Smooth muscle cell of the brain vasculature (primary cell): ENCODE results near the gene STK38.
"Not testable (repeated sequence)": the region's sequence is repeated elsewhere in the genome, so short reads cannot be mapped to it uniquely, and the experiment has no call there.

Experiments used
- DNase-seq: peaks from one replicate; pipeline ENCODE4 v3.0.0-alpha.2; 2012; ENCODE audit warnings: low read depth, low spot score

The STK38 gene

DNA sequence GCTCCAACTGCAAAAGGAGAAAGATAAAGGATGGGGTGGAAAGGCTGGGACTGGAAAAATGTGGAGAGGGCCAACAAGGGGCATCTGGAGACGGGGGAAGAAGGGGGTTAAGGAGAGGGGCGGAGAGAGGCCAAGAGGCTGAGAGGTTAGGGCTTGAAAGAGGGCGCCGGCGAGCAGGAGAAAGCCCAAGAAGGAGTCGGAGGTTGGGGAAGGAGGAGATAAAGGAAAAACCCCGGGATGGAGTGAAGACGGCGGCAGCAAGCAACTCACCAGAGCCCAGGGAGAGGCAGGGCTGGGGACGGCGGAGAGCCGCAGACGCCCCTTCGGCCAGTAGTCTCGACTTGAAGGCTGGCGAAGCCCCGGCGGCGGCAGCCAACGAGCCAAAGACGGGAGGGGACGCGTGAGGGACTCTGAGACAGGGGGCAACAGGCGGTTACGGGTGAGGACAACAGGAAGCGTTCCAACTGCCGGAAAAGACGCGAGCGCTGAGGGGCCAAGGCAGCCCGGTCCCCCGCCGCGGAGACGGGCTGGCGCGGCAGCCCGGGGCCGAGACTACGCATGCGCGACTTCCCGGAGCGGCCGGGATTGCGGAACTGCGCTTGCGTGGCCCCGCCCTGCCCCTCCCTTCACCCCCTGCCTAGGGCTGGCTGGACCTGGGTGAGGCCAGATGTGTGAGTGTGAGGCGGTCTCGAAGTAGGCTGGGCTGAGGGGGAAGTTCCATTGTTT lies at the start of gene STK38:
Gene STK38, minus strand, starts transcription at position 560 of the 726 bp plus-strand sequence. CDS start 7,277 bp downstream, outside the sequence.
- peak; percentile 65 for DNase-seq

DNA sequence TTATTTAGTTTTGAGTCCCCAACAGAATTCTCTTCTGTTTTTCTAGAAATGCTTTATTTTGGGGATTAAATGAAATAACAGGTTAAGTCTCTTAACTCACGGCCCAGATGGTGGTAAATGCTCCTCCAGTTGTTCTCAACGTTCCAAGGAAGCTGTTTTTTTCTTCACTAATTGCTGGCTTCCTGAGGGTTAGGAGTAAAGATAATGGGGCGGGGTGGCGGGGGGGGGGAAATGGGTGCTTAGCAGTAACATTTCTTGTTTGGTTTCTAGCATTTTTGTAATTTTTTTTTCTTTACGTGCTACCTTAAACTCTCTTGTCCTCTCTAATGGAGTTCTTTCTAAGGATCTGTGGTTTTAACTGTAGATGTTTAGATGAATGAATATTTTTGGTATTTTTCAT lies 49.1 kb upstream of the STK38 start:
- DNase-seq = no peak

DNA sequence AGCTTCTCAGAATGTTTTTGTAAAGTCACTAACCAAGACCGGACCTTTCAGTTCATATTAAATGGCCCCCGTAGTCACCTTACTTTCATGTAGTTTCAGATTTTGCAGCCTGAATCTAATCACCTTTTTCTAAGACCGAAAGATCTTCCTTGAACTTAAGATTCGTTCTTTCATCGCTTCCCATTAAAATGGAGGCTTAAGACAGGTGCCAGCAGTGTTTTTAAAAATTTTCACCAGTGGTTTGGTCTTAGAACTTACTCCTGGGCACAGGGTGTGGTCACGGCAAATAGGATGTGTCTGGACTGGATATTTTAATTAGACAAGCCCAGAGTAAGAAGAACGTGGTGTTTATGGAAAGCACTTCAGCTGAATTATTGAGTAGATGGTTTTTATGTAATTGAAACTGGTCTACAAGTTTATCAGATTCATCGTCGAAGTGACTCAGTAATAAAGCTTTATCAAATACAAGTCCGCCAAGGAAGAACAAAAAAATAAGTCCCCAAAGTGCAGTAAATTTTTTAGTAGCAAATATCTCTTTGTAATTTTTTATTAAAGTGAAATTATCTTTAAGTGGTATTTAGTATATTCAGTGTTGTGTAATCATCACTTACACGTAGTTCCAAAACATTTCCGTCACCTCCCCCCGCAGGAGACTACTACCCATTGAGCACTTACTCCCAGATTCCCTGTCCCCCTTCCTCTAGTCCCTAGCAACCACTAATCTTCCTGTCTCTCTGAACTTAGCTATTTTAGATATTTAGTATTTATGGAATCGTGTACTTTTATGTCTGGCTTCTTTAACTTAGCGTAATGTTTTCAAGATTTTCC lies 47.8 kb upstream of the STK38 start:
- no peak for DNase-seq

DNA sequence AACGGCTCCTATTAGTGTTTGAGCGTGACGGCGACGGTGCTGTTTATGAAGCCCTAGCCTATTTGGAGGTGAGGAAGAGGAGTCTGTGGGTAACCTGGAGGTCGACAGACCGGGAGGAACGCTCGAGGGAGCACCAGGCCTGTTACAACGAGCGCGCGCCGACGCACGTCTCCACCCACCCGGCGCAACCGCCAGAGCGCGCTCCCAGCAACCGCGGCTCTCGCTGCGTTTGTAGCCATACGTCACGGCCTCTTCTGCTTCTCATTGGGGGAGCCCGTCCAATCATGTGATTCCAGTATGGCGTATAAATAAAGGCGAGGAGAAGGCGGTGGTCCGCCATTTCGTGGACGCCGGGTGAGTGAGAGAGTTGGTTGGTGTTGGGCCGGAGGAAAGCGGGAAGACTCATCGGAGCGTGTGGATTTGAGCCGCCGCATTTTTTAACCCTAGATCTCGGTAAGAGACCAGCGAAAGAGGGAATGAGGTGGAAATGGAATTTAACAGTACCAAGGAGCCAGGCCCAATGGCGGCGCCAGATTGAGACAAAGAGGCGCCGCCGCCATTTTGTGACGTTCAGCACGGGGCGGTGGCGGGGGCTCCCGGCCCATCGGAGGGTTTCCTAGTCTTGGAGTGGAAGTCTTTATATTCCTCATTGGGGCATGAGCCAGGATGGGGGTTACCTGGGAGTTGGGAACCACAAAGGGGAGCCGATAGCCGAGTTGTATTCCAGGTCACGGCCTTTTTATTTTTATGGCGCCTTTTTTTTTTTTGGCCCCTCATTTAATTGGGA lies 46.9 kb upstream of the STK38 start, which contains the start of gene SRSF3:
Gene SRSF3, plus strand, starts transcription at position 334 of the 787 bp plus-strand sequence. CDS start 2,401 bp downstream, outside the sequence.
- peak; percentile 96 for DNase-seq

DNA sequence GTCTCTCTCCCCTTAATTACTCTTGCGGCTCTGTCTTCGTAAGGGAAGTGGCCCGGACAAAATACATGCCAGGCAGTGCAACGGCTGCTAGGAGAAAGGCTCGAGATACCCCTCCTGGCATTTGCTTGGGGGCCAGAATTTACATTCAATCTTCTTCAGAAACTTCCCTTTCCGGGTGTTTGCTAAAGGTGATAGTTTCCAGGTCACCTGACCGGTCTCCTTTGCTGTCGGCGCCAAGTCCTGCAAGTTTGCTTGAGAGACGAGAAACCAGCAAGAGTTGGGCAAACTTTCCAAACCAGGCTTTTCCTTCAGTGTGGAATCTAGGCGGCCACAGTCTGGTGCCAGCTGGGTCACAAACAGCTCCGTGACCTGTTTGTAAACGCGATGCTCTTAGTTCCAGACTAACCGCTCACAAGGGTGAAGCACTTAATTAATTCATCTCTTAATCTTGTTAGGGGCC lies 46.3 kb upstream of the STK38 start:
- no peak for DNase-seq

DNA sequence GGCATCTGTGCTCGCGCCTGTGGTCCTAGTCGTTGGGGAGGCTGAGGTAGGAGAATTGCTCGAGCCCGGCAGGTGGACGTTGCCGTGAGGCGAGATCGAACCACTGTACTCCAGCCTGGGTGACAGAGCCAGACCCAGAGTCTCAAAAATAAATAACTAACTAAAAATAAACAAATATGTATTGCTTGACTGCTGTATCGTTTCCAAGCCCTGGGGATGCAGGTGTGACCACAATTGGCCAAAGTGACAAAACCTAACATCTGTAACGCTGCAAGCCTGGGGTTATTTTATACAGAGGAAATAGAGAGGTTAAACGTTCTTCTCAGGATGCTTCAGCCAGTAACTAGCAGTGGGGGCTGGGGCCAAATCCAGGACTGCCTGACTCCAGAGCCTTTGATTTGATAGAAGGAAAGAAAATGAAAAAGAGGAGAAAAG lies 45.0 kb upstream of the STK38 start:
- no peak for DNase-seq

DNA sequence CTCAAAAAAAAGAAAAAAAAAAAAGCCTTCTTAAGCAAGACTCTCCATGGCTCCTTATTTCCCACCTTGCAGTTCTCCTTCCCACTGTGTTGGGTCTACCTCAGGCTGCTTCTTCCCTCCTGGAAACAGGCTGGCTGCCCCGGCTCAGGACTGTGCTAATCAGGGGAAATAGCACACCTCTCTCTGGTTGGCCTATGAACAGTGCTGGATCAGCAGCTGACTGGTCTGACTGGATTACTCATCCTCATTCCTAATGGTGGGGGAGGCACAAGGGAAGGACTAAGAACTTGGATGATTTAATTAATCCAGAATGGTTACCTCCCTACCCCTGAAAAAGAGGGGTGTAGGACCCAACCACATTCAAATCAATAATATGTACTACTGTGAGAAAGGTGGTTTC lies 43.0 kb upstream of the STK38 start:
- DNase-seq = no peak

DNA sequence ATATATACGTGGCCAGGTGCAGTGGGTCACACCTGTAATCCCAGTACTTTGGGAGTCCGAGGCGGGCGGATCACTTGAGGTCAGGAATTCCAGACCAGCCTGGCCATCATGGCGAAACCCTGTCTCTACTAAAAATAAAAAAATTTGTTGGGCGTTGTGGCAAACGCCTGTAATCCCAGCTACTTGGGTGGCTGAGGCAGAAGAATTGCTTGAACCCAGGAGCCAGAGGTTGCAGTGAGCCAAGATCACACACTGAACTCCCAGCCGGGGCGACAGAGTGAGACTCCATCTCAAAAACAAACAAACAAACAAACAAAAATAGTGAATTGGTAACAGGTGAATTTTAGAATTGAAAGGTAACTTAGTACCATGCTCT lies 41.7 kb upstream of the STK38 start:
- DNase-seq = not testable (repeated sequence)

DNA sequence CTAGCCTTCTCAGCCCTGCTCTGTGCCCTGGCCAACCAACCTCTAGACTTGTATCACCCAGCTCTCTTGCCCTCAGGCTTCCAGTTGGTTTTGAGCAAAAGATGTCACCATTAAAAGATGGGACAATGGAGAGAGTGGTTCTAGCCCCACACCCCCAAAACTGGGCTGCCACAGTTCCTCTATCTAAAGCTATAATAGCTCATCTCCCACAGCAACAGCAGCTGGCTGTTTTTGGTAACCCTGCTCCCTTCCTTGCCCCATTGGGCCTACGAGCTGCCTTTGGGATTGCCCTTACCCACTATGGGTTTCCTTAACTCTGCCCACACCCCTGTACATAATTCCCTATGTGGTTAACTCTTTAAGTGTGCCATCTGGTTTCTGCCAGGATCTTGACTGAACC lies 39.3 kb upstream of the STK38 start:
- no peak for DNase-seq

DNA sequence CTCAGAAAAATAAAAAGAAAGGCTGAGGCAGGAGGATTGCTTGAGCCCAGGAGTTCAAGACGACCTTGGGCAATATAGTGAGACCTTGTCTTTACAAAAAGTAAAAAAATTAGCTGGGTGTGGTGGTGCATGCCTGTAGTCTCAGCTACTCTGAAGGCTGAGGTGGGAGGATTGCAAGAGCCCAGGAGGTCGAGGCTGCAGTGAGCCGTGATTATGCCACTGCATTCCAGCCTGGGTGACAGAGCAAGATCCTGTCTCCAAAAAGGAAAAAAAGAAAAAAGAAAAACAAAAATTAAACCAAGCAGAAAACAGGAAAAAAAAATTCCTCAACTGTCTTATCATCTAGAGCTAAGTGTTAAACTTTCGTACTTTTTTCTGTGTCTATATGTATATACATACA lies 34.4 kb upstream of the STK38 start:
- DNase-seq = no peak

DNA sequence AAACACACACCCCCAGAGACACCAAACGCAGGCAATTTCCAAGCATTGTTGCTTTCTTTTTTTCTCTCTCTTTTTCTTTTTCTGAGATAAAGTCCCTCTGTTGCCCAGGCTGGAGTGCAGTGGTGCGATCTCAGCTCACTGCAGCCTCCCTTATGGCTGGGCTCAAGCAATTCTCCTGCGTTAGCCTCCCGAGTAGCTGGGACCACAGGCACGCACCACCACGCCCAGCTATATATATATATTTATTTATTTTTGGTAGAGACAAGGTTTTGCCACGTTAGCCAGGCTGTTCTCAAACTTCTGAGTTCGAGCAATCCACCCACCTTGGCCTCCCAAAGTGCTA lies 32.9 kb upstream of the STK38 start:
- no peak for DNase-seq

DNA sequence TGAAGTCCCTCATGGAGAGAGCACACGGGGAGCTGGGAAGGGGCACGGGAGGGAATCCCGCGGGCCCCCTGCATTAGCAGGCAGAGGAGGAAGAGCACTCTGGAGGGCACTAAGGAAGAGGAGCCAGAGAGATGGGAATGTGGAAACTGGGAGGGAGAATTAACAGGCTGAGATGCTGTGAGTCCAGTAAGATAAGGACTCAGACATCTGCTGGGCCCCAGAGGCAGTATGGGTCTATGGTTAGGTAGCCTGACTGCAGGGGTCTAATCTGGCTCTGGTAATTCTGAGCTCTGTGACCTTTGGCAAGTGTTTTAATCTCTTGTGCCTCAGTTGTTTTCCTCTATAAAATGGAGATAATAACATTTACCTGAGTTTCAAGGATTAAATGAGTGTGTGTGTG lies 31.2 kb upstream of the STK38 start:
- no peak for DNase-seq

DNA sequence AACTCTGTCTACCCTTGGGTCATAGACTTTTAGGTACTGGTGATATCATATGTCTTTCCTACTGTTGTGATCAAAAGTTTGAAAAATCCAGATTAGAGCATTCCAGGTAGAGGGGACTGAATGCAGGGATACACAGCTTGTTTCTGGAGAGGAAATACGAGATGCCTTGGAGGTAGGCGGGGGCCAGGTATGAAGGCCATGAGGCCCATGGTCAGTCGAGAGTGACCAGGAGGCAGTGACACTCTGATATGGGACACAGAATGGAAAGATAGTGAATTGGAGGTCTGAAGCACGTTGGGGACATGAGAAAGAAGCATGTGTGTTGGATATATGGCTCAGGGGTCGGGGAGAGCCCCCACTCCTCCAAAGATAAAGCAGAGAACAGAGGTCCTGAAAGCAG lies 30.8 kb upstream of the STK38 start:
- no peak for DNase-seq

DNA sequence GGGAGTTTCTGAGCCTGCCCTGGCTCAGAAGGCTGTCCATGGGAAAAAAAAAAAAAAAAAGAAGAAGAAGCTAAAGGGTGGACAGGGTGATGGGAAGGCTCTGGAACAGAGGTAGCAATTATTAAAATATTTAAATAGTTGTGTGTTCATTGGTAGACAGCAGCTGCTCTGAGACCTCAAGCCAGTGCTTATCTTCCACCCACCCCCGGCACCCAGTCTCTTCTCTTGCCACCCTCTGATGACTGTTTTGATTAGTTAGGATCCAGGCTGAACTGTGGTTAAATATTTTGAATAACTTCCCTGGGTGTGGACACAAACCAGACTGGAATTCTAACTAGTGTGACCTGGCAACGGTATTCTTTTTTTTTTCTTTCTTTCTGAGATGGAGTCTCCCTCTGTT lies 30.0 kb upstream of the STK38 start:
- no peak for DNase-seq

DNA sequence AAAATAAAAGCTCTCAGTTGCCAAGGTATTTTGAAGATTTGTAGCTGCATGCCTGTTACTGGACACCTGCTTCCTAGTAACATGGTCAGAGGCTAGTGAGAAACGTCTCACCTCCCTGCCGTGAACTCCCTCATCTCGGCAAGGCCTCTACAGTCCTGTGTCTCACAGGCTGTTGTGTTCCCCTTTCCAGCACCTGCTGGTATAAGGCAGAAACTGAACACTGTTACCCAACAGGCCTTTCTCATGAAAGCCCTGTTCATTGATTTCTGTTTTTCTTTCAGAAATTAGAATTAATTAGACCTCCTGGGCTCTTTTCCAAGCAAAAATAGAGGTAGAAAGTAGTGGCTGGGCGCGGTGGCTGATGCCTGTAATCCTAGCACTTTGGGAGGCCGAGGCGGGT lies 29.3 kb upstream of the STK38 start:
- DNase-seq = no peak

DNA sequence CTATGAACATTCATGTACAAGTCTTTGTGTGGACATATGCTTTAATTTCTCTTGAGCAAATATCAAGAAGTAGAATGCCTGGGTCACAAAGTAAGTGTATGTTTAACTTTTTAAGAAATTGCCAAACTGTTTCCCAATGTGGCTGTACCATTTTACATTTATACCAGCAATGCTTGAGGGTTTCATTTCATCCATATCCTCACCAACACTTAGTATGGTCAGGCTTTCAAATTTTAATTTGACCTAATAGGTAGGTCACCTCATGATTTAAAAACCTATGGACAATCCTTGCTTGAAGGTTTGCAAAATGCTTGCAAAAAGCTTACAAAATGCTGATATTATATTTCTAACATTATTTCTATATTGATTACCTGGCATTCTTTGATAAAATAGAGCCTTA lies 27.4 kb upstream of the STK38 start:
- no peak for DNase-seq

DNA sequence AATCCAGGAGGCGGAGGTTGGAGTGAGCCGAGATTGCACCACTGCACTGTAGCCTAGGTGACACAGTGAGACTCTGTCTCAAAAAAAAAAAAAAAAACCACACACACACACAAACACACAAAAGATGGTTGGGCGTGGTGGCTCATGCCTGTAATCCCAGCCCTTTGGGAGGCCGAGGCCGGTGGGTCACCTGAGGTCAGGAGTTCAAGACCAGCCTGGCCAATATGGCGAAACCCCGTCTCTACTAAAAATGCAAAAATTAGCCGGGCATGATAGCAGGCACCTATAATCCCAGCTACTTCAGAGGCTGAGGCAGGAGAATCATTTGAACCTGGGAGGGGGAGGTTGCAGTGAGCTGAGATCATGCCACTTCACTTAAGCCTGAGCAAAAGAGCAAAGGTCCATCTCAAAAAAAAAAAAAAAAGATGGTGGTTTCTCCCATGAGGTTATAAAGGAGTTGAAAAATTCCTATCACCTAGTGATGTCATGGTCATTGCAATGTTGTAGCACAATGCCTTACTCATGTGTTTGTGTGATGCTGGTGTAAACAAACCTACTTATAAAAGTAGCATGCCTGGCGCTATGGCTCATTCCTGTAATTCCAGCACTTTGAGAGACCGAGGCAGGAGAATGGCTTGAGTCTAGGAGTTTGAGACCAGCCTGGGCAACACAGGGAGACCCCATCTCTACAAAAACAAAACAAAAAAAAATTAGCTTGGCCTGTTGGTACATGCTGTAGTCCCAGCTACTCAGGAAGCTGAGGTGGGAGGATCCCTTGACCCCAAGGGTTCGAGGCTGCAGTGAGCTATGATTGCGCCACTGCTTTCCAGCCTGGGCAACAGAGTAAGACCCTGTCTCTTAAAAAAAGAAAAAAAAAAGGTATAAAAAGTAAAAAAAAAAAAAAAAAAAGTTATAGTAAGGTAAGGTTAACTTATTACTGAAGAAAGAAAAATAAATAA lies 25.4 kb upstream of the STK38 start:
- not testable (repeated sequence) for DNase-seq

DNA sequence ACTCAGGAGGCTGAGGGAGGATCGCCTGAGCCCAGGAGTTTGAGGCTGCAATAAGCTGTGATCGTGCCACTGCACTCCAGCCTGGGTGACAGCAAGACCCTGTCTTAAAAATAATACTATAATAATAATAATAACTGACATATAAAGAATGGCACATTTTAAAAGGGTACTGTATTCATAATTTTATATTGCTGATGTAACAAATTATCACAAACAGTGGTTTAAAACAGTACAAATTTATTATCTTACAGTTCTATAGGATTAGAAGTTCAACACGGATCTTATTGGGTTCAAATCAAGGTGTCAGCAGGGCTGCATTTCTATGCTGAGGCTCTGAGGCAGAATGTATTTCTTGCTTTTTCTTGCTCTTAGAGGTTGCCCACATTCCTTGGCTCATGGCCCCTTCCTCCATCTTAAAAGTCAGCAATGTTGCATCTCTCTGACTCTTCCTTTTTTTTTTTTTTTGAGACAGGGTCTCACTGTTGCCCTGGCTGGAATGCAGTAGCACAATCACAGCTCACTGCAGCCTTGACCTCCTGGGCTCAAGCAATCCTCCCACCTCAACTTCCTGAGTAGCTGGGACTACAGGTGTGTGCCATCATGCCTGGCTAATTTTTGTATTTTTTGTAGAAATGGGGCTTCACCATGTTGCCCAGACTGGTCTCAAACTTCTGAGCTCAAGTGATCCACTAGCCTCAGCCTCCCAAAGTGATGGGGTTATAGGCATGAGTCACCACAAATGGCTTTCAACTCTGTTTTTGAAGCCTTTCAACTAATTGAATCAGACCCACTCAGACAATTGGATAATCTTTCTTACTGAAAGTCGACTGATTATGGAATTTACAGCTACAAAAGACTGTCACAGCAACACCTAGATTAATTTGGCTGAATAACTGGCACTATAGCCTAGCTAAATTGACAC lies 24.1 kb upstream of the STK38 start:
- no peak for DNase-seq

DNA sequence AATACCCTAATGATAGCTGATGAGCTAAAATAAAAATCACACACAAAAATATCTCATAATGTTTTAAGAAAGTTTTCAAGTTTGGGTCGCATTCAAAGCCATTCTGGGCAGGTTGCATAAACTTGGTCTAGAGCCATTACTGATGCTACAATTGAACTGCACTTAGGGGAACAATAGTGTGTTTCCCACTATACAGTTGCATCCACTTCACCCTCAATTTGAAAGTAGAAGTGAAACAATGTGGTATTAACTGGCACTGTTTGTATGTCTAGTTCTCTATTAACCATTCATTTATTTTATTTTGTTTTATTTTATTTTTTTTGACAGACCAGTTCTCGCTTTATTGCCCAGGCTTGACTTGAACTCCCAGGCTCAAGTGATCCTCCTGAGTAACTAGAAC lies 23.0 kb upstream of the STK38 start:
- no peak for DNase-seq

DNA sequence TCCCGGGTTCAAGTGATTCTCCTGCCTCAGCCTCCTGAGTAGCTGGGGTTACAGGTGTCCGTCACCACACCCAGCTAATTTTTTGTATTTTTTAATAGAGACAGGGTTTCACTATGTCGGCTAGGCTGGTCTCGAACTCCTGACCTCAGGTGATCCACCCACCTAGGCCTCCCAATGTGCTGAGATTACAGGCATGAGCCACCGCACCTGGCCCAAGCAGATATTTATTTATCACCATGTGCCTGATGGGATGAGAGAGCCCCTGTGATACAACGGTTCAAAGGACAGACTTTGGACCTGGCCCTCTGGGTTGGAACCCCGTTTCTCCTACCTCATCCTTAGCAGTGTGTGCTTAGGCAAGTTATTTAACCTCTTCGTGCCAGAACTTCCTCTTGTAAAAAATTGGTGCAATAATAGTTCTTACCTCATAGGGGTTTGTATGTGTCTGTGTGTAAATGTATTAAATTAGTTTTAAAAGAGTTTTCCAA lies 19.2 kb upstream of the STK38 start:
- no peak for DNase-seq
